ENCODE results near the gene DLX4. TPM values are rescaled to one million over a fixed set of nuclear protein-coding genes. Genes with fewer than 3 reads are reported as not detected.

The DLX4 gene
- total and polyA plus RNA-seq, 10 of the 15 experiments (the other 5 are each of a cell fraction or from before 2014, with no cell fraction given), result 0.05 to 0.29 (median 0.15) TPM

DNA sequence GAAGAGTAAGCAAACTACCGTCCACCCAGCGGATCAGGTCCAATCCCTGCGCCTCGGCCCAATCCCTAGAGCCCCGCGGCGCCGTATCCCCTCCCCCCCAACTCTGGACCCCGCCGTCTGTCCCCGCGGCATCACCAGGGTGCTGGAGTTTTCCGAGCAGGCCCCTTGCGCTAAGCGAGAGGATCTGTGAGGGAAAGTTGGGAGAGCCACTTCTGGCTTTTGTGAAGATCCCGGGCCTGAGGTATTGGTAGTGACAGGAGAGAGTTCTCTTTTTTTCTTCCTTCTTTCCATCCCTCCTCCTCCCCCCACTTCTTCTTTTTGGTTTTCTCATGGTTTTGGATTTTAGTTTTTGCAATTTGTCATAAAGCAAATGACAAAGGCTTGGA lies 3.5 kb upstream of the DLX4 start (continued):
- no peak for TF ChIP-seq SPI1 (IDR thresholded peaks at IDR 0.05; ENCODE audit: borderline replicate concordance, insufficient read depth, low read depth, low read length)
- TF ChIP-seq ZNF217 (IDR thresholded peaks at IDR 0.05), result no peak
- TF ChIP-seq GABPA (IDR thresholded peaks at IDR 0.05; ENCODE audit: low read depth), result no peak
- no peak for TF ChIP-seq KLF5 (IDR thresholded peaks at IDR 0.05; ENCODE audit: partially characterized antibody)
- no peak for TF ChIP-seq CHD2 (IDR thresholded peaks at IDR 0.05; ENCODE audit: borderline replicate concordance, low read depth, low read length)
- TF ChIP-seq, protein P1, sequence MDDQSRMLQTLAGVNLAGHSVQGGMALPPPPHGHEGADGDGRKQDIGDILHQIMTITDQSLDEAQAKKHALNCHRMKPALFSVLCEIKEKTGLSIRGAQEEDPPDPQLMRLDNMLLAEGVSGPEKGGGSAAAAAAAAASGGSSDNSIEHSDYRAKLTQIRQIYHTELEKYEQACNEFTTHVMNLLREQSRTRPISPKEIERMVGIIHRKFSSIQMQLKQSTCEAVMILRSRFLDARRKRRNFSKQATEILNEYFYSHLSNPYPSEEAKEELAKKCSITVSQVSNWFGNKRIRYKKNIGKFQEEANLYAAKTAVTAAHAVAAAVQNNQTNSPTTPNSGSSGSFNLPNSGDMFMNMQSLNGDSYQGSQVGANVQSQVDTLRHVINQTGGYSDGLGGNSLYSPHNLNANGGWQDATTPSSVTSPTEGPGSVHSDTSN (IDR thresholded peaks at IDR 0.05; ENCODE audit: insufficient replicate concordance, low read depth, low read length), result no peak

DNA sequence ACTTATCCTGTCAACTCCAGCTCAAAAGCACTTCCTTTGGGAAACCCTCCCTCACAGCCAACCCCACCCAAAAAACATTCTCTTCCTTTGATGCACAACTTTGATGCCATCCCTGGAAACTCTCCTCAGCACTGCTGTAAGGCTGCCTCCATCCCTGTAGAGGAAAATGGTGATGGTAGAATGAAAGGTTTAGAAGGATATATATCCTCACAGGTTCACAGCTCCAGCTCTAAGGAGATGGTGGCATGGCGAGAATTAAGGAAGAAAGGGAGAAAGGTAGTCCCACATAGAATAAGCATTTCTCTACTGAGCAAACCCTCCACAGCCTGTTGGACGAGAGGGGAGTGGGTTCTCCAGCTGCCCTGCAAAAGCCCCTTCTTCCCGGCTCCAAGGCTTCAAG lies 2.2 kb upstream of the DLX4 start:
- ATAC-seq, result no peak
- Histone ChIP-seq H3K27me3 (replicated peaks in 1 of 2; ENCODE audit: control insufficient read depth in 2 of 2, insufficient read depth in 2 of 2, low read length in 1 of 2) (peaks cover 20 to 28% of the 10 kb centered on the region in 2 experiments), H3K27ac (ENCODE audit: control insufficient read depth, insufficient read depth) (no peak overlapping the region), H4K20me1 (ENCODE audit: control insufficient read depth, insufficient read depth) (no peaks in the 10 kb centered on the region), H3K4me2 (ENCODE audit: control insufficient read depth, insufficient read depth) (no peak overlapping the region), H3K36me3 (ENCODE audit: control insufficient read depth in 2 of 2, insufficient read depth in 2 of 2, low read length in 1 of 2) (no peaks in the 10 kb centered on the region), H3K4me3 (no peak overlapping the region), H3K79me2 (ENCODE audit: control insufficient read depth, insufficient read depth, low read length) (no peaks in the 10 kb centered on the region), H3K4me1 (ENCODE audit: control insufficient read depth, insufficient read depth, low read length) (no peaks in the 10 kb centered on the region; the same call in 1 of the 2 replicates), H2AFZ (ENCODE audit: control insufficient read depth, low read depth, low read length) (no peak overlapping the region), H3K9me3 (replicated peaks; ENCODE audit: control insufficient read depth, insufficient read depth, low read length) (no peaks in the 10 kb centered on the region), H3K9ac (ENCODE audit: control insufficient read depth, insufficient read depth, low read length) (no peak overlapping the region)
- ChIA-PET POLR2A (interaction anchor here (0.6 kb wide), 1 partner anchor 252 kb away, joined by 4 read pairs; no protein-coding TSS in a partner anchor), CTCF (interaction anchor here (0.9 to 2.3 kb wide), 3 partner anchors 23 to 121 kb away, joined by 3 to 13 read pairs (median 3); no protein-coding TSS in a partner anchor), SMC1A (ENCODE audit: uncharacterized antibody, unreplicated experiment) (no interaction called here), RAD21 (ENCODE audit: unreplicated experiment) (no interaction called here)
- intact Hi-C loops (cut with micrococcal nuclease; ENCODE audit: unreplicated experiment) (no loop called here), in situ Hi-C loops (cut with MboI) (no loop called here)
- no peak for DNase-seq (ENCODE audit: low read depth, low spot score)
- WGBS (ENCODE audit: insufficient coverage, insufficient replicate concordance, low lambda C conversion rate, missing lambda C conversion rate), result 11% methylated on average over 3 of the region's 3 CpGs
- FAIRE-seq, result no peak
- BruUV-seq (replicated peaks), result no TSS peak
- TF ChIP-seq, protein P2, sequence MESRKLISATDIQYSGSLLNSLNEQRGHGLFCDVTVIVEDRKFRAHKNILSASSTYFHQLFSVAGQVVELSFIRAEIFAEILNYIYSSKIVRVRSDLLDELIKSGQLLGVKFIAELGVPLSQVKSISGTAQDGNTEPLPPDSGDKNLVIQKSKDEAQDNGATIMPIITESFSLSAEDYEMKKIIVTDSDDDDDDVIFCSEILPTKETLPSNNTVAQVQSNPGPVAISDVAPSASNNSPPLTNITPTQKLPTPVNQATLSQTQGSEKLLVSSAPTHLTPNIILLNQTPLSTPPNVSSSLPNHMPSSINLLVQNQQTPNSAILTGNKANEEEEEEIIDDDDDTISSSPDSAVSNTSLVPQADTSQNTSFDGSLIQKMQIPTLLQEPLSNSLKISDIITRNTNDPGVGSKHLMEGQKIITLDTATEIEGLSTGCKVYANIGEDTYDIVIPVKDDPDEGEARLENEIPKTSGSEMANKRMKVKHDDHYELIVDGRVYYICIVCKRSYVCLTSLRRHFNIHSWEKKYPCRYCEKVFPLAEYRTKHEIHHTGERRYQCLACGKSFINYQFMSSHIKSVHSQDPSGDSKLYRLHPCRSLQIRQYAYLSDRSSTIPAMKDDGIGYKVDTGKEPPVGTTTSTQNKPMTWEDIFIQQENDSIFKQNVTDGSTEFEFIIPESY (IDR thresholded peaks at IDR 0.05), result no peak
- TF ChIP-seq CBX3 (IDR thresholded peaks at IDR 0.05; ENCODE audit: borderline replicate concordance, low read depth) (no peak), HDAC2 (IDR thresholded peaks at IDR 0.05) (no peak)
- TF ChIP-seq, protein P3, sequence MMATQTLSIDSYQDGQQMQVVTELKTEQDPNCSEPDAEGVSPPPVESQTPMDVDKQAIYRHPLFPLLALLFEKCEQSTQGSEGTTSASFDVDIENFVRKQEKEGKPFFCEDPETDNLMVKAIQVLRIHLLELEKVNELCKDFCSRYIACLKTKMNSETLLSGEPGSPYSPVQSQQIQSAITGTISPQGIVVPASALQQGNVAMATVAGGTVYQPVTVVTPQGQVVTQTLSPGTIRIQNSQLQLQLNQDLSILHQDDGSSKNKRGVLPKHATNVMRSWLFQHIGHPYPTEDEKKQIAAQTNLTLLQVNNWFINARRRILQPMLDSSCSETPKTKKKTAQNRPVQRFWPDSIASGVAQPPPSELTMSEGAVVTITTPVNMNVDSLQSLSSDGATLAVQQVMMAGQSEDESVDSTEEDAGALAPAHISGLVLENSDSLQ (IDR thresholded peaks at IDR 0.05), result no peak
